Panc1 (cell line): ENCODE data around the gene TIGD7.

ENCODE experiments used
- POLR2AphosphoS5 ChIP-seq: IDR thresholded peaks from 2 replicates; pipeline ENCODE4 v1.6.1; 2012; ENCODE audit warnings: mild to moderate bottlenecking, low read depth, low read length, moderate library complexity
- SIN3A ChIP-seq: IDR thresholded peaks from 2 replicates; pipeline ENCODE4 v1.6.1; 2012; ENCODE audit warnings: low read depth, mild to moderate bottlenecking, low read length, moderate library complexity, borderline replicate concordance; ENCODE audit not compliant: insufficient read depth
- TCF7L2 ChIP-seq: IDR thresholded peaks from 2 replicates; pipeline ENCODE4 v1.6.1; 2011; ENCODE audit warnings: mild to moderate bottlenecking, low read depth, low read length, inconsistent platforms
- TF ChIP-seq, protein P1 (sequence below): fragments of 450-650 bp; IDR thresholded peaks from 2 replicates; pipeline ENCODE4 v1.5.1; 2017; ENCODE audit warnings: mild to moderate bottlenecking
- TF ChIP-seq, protein P2 (sequence below), 2 experiments: IDR thresholded peaks; 2 replicates each; pipeline ENCODE4 v1.6.1; 2011 to 2012; ENCODE audit warnings: low read depth in 2 of 2, control low read depth in 1 of 2, low read length in 1 of 2, mild to moderate bottlenecking in 1 of 2, moderate library complexity in 1 of 2; ENCODE audit not compliant: insufficient read depth in 1 of 2

DNA sequence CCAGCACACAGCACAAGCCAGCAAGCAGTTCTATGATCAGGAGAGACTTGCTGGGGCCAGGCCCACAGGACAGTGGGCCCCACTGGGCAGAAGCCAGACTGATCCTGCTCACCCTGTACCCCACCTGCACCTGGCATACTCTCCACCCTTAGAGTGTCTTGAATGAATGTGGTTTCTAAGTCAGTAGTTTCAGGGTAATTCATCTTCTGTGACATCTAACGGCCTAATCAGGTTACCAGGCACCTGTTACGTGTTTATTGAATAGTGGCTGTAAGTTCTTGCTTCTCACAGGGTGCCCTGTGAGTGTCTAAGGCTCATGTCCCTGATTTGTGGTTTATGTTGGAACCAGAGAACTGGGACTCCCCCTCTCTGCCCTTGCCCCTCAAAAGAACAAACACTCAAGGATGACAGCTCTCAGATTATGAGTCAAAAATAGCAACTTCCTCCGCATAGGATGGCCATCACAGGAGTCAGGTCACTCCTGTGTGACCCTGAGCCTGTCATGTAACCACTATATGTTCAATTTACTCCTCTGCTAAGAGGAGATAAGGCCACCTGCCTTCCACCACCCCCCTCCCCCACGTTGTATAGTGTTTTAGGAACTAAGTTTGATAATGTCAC lies 43.4 kb upstream of the TIGD7 start:
- no peak for TF ChIP-seq POLR2AphosphoS5
- TF ChIP-seq, protein P1, sequence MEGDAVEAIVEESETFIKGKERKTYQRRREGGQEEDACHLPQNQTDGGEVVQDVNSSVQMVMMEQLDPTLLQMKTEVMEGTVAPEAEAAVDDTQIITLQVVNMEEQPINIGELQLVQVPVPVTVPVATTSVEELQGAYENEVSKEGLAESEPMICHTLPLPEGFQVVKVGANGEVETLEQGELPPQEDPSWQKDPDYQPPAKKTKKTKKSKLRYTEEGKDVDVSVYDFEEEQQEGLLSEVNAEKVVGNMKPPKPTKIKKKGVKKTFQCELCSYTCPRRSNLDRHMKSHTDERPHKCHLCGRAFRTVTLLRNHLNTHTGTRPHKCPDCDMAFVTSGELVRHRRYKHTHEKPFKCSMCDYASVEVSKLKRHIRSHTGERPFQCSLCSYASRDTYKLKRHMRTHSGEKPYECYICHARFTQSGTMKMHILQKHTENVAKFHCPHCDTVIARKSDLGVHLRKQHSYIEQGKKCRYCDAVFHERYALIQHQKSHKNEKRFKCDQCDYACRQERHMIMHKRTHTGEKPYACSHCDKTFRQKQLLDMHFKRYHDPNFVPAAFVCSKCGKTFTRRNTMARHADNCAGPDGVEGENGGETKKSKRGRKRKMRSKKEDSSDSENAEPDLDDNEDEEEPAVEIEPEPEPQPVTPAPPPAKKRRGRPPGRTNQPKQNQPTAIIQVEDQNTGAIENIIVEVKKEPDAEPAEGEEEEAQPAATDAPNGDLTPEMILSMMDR, result no peak
- TF ChIP-seq, protein P2, sequence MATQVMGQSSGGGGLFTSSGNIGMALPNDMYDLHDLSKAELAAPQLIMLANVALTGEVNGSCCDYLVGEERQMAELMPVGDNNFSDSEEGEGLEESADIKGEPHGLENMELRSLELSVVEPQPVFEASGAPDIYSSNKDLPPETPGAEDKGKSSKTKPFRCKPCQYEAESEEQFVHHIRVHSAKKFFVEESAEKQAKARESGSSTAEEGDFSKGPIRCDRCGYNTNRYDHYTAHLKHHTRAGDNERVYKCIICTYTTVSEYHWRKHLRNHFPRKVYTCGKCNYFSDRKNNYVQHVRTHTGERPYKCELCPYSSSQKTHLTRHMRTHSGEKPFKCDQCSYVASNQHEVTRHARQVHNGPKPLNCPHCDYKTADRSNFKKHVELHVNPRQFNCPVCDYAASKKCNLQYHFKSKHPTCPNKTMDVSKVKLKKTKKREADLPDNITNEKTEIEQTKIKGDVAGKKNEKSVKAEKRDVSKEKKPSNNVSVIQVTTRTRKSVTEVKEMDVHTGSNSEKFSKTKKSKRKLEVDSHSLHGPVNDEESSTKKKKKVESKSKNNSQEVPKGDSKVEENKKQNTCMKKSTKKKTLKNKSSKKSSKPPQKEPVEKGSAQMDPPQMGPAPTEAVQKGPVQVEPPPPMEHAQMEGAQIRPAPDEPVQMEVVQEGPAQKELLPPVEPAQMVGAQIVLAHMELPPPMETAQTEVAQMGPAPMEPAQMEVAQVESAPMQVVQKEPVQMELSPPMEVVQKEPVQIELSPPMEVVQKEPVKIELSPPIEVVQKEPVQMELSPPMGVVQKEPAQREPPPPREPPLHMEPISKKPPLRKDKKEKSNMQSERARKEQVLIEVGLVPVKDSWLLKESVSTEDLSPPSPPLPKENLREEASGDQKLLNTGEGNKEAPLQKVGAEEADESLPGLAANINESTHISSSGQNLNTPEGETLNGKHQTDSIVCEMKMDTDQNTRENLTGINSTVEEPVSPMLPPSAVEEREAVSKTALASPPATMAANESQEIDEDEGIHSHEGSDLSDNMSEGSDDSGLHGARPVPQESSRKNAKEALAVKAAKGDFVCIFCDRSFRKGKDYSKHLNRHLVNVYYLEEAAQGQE (IDR thresholded peaks at IDR 0.05; ENCODE audit: insufficient read depth in 1 of 2, low read depth in 2 of 2, low read length in 1 of 2), result no peak
- no peak for TF ChIP-seq SIN3A
- no peak for TF ChIP-seq TCF7L2
